Suprapubic skin (tissue), 4 donors: ENCODE measurements around the gene MET. TPM values are rescaled to one million over a fixed set of nuclear protein-coding genes. Genes with fewer than 3 reads are reported as not detected.

ENCODE experiments used
- DNase-seq, 2 donors: peaks; one replicate each; pipeline ENCODE4 v3.0.0-alpha.2; 2019; ENCODE audit warnings: low spot score in 2 of 2
- H3K27ac ChIP-seq: fragments of 200-600 bp; sonication (generic); one replicate; pipeline ENCODE4 v1.5.1; 2019
- H3K27me3 ChIP-seq: fragments of 200-600 bp; sonication (generic); one replicate; pipeline ENCODE4 v1.5.1; 2019
- H3K36me3 ChIP-seq: fragments of 200-600 bp; sonication (generic); one replicate; pipeline ENCODE4 v1.5.1; 2019
- H3K4me1 ChIP-seq: fragments of 200-600 bp; sonication (generic); one replicate; pipeline ENCODE4 v1.5.1; 2019
- H3K4me3 ChIP-seq: fragments of 200-600 bp; sonication (generic); one replicate; pipeline ENCODE4 v1.5.1; 2019; ENCODE audit warnings: mild to moderate bottlenecking
- H3K9me3 ChIP-seq: fragments of 200-600 bp; sonication (generic); one replicate; pipeline ENCODE4 v1.5.1; 2019
- EP300 ChIP-seq: sonication (generic); formaldehyde crosslinking; IDR thresholded peaks from one replicate; pipeline ENCODE4 v1.6.1; 2017; ENCODE audit warnings: antibody characterized with exemption
- POLR2A ChIP-seq, 2 donors: fragments of 450-650 bp; IDR thresholded peaks; one replicate each; pipeline ENCODE4 v1.6.1; 2017; ENCODE audit warnings: antibody characterized with exemption in 2 of 2, mild to moderate bottlenecking in 2 of 2, moderate library complexity in 2 of 2
- POLR2AphosphoS5 ChIP-seq, 3 donors: sonication (generic); formaldehyde crosslinking; IDR thresholded peaks; one replicate each; pipeline ENCODE4 v1.6.1; 2017; ENCODE audit warnings: antibody characterized with exemption in 3 of 3
- WGBS: methylation state at CpG from one replicate; pipeline ENCODE4 v1.1.5; 2018; 5-methylcytosine and 5-hydroxymethylcytosine counted together
- total RNA-seq, 4 donors: library from RNA; depleted of rRNA; stranded (reverse); fragments of >200 nt; gene quantifications; one replicate each; pipeline ENCODE4 v1.1.0, GENCODE V29; 2016
- TF ChIP-seq, protein P1 (sequence below), 2 donors: fragments of 200-600 bp in 1 of 2; fragments of 450-650 bp in 1 of 2; sonication (generic) in 1 of 2; IDR thresholded peaks; one replicate each; pipeline ENCODE4 v1.5.1; 2016 to 2019; ENCODE audit warnings: antibody characterized with exemption in 2 of 2, mild to moderate bottlenecking in 1 of 2, moderate library complexity in 1 of 2

Gene MET
- total RNA-seq, 4 donors from 2014 or later = 22.8 to 41.2 (median 32.0) TPM

GRCh38 chr7:116705419-116705818 is 33.4 kb downstream of the MET start:
- no peak overlapping the region for H3K27ac ChIP-seq
- H3K4me1 ChIP-seq = peaks cover 38% of the 10 kb centered on the region
- no peaks in the 10 kb centered on the region for H3K36me3 ChIP-seq
- no peak for TF ChIP-seq POLR2AphosphoS5 (IDR thresholded peaks at IDR 0.05)
- TF ChIP-seq, protein P1, sequence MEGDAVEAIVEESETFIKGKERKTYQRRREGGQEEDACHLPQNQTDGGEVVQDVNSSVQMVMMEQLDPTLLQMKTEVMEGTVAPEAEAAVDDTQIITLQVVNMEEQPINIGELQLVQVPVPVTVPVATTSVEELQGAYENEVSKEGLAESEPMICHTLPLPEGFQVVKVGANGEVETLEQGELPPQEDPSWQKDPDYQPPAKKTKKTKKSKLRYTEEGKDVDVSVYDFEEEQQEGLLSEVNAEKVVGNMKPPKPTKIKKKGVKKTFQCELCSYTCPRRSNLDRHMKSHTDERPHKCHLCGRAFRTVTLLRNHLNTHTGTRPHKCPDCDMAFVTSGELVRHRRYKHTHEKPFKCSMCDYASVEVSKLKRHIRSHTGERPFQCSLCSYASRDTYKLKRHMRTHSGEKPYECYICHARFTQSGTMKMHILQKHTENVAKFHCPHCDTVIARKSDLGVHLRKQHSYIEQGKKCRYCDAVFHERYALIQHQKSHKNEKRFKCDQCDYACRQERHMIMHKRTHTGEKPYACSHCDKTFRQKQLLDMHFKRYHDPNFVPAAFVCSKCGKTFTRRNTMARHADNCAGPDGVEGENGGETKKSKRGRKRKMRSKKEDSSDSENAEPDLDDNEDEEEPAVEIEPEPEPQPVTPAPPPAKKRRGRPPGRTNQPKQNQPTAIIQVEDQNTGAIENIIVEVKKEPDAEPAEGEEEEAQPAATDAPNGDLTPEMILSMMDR (IDR thresholded peaks at IDR 0.05) = no peak
- TF ChIP-seq EP300 = no peak
- no peak for TF ChIP-seq POLR2A (IDR thresholded peaks at IDR 0.05)
- DNase-seq = no peak
- H3K9me3 ChIP-seq = no peaks in the 10 kb centered on the region
- H3K27me3 ChIP-seq = no peaks in the 10 kb centered on the region
- no peak overlapping the region for H3K4me3 ChIP-seq

GRCh38 chr7:116706668-116707126 is 34.7 kb downstream of the MET start:
- 44% methylated on average over 3 of the region's 3 CpGs for WGBS
- Histone ChIP-seq H3K4me1 (peaks cover 40% of the 10 kb centered on the region), H3K27me3 (no peaks in the 10 kb centered on the region), H3K9me3 (no peaks in the 10 kb centered on the region), H3K27ac (no peak overlapping the region), H3K4me3 (peak overlapping the region; percentile 18), H3K36me3 (no peaks in the 10 kb centered on the region)
- TF ChIP-seq POLR2AphosphoS5 (IDR thresholded peaks at IDR 0.05) = no peak
- no peak for TF ChIP-seq POLR2A (IDR thresholded peaks at IDR 0.05)
- TF ChIP-seq EP300 = no peak
- TF ChIP-seq, protein P1 (IDR thresholded peaks at IDR 0.05) = no peak
- DNase-seq = no peak

DNA sequence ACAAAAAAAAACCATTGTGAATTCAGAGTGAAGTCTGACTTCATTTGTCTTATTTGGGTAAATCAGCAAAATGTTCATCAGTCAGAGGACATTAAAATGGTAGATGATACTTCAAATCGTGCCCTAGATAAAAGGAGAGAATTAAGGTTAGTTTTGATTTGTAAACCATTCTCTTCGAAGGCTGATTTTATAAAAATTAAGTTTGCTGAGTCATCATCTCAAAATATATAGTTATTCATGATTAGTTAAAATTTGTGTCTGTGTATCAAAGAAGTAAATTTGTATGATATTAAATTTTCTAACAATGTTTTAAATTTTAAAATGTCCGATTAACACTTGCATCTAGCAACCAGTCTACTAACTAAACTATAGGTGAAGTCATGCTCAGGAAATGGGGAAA is 35.3 kb downstream of the MET start:
- TF ChIP-seq POLR2AphosphoS5 (IDR thresholded peaks at IDR 0.05) (no peak), POLR2A (IDR thresholded peaks at IDR 0.05) (no peak), EP300 (no peak)
- TF ChIP-seq, protein P1 (IDR thresholded peaks at IDR 0.05) = no peak
- no peaks in the 10 kb centered on the region for H3K9me3 ChIP-seq
- DNase-seq = no peak
- H3K4me3 ChIP-seq = no peak overlapping the region
- WGBS = 89% methylated on average over 3 of the region's 3 CpGs
- H3K4me1 ChIP-seq = peaks cover 39% of the 10 kb centered on the region
- H3K27ac ChIP-seq = no peak overlapping the region
- H3K36me3 ChIP-seq = no peaks in the 10 kb centered on the region
- no peaks in the 10 kb centered on the region for H3K27me3 ChIP-seq

DNA sequence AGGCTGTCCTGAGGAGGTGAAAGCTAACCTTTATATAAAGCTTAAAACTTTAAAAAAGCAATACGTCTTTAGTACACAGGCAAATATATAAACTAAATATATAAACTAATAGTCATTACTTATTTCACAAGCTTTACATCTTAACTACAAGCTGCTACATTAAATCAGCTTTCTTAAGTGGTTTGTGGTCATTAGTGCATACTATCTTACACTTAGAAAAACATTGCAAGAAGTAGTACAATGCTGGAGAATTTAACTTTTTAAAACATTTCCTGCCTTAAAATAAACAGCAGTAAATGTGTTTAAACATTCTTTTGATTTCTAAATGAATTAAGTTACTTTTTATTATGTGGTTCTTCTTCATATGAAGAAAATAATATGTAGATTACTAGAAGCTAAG is 36.3 kb downstream of the MET start:
- 81% methylated on average over 1 of the region's 1 CpG for WGBS
- no peak overlapping the region for H3K27ac ChIP-seq
- H3K4me1 ChIP-seq = peaks cover 34% of the 10 kb centered on the region
- H3K9me3 ChIP-seq = no peaks in the 10 kb centered on the region
- H3K36me3 ChIP-seq = no peaks in the 10 kb centered on the region
- no peak overlapping the region for H3K4me3 ChIP-seq
- TF ChIP-seq, protein P1 (IDR thresholded peaks at IDR 0.05) = no peak
- no peak for TF ChIP-seq POLR2AphosphoS5 (IDR thresholded peaks at IDR 0.05)
- no peak for TF ChIP-seq POLR2A (IDR thresholded peaks at IDR 0.05)
- TF ChIP-seq EP300 = no peak
- no peaks in the 10 kb centered on the region for H3K27me3 ChIP-seq
- DNase-seq = no peak

DNA sequence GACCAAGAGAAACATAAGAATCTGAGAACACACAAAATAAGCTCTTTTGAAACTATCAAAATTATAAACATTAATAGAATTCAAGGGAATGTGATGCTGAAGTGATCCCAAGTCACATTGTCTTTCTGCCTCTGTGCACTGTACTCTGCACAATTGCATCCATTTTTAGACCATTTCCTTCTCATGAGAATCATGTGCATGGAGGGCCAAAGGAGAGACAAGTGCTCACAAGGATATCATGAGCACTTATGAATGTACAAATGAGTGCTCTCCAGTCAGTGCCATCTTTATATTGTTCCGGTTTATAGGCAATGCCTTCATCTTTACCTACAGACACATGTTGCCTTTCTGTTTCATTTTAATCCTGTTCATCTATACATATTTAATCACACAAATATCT is 36.9 kb downstream of the MET start:
- H3K36me3 ChIP-seq = no peaks in the 10 kb centered on the region
- no peak overlapping the region for H3K27ac ChIP-seq
- no peaks in the 10 kb centered on the region for H3K9me3 ChIP-seq
- H3K4me3 ChIP-seq = no peak overlapping the region
- TF ChIP-seq, protein P1 (IDR thresholded peaks at IDR 0.05) = no peak
- TF ChIP-seq POLR2A (IDR thresholded peaks at IDR 0.05) (no peak), POLR2AphosphoS5 (IDR thresholded peaks at IDR 0.05) (no peak), EP300 (no peak)
- 88% methylated on average over 1 of the region's 1 CpG for WGBS
- DNase-seq = no peak
- peaks cover 34% of the 10 kb centered on the region for H3K4me1 ChIP-seq
- H3K27me3 ChIP-seq = no peaks in the 10 kb centered on the region
